Measurements from ENCODE around the gene LDB3. TPM values are rescaled to one million over a fixed set of nuclear protein-coding genes. Genes with fewer than 3 reads are reported as not detected.

Gene LDB3
- total and polyA plus RNA-seq, 7 experiments from 2014 or later, result 0.13 to 0.32 TPM; not detected in 5

DNA sequence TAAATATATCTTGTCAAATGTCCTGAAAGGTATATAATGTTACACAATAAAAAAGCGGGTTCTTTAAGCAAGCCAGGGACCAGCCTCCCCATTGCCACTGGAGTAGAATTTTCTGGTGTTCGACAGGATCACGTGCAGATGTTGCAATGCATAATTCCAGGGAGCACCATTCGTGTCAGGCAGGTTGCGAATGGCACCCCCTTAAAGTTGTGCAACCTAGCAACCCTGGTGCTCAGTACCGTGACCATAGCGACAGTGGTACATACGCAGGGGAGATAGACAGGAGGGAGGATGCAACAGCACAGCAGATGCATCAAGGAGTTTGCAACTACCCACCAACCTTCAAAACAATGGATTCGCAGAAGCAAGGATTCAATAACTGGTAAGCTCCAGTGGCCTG lies 81.5 kb downstream of the LDB3 start:
- no peaks in the 10 kb centered on the region for H3K4me1 ChIP-seq (ENCODE audit: control insufficient read depth in 2 of 2, insufficient read depth in 2 of 2, low read length in 2 of 2)
- DNase-seq, result no peak
- no peaks in the 10 kb centered on the region for H3K36me3 ChIP-seq (ENCODE audit: control insufficient read depth in 2 of 3, insufficient read depth in 3 of 3, low read length in 3 of 3)
- no peaks in the 10 kb centered on the region for H3K27me3 ChIP-seq (ENCODE audit: control insufficient read depth in 2 of 2, insufficient read depth in 2 of 2, low read length in 2 of 2)
- ATAC-seq, result no peak
- H3K4me3 ChIP-seq (ENCODE audit: low read length), result no peak overlapping the region
- H3K4me3 Mint-ChIP-seq, result no peak overlapping the region
- no peaks in the 10 kb centered on the region for H3K9me3 Mint-ChIP-seq
- H3K27ac Mint-ChIP-seq, result no peak overlapping the region
- ChIA-PET POLR2A (no interaction called here), CTCF (no interaction called here)
- peaks cover 0 to 18% (median 5%) of the 10 kb centered on the region in 7 donors for H3K4me1 Mint-ChIP-seq
- intact Hi-C loops (cut with micrococcal nuclease), result no loop called here
- H3K27me3 Mint-ChIP-seq, result peaks cover 0 to 9% (median under 1%) of the 10 kb centered on the region in 5 donors
- no peaks in the 10 kb centered on the region for H3K36me3 Mint-ChIP-seq
- no peaks in the 10 kb centered on the region for H3K9me3 ChIP-seq (ENCODE audit: control insufficient read depth in 2 of 3, low read length in 3 of 3)
- no peak overlapping the region for H3K27ac ChIP-seq (ENCODE audit: low read depth, low read length)

DNA sequence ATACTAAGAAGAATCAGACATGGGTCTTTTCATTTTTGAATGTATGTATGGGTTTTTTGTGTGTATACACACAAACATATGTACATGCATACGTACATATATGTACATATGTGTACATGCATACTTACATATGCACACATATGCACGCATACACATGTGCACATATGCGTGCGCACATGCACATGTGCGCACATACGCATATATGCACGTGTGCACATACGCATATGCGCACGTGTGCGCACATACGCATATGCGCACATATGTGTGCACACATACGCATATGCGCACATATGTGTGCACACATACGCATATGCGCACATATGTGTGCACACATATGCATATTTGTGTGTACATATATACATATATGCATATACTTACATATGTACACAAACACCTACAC lies 83.2 kb downstream of the LDB3 start:
- CTCF ChIA-PET, result no interaction called here
- intact Hi-C loops (cut with micrococcal nuclease), result no loop called here
- H3K4me3 Mint-ChIP-seq, result no peak overlapping the region

GRCh38 chr10:86752311-86752710 lies 84.0 kb downstream of the LDB3 start:
- Mint-ChIP-seq H3K27me3 (peaks cover under 1 to 18% (median under 1%) of the 10 kb centered on the region in 5 donors), H3K4me1 (peaks cover under 1 to 23% (median 14%) of the 10 kb centered on the region in 7 donors), H3K9me3 (peaks cover 0 to under 1% (median 0%) of the 10 kb centered on the region in 11 donors), H3K4me3 (peak overlapping the region in 1 of 10 donors; percentile 26), H3K36me3 (no peaks in the 10 kb centered on the region), H3K27ac (peak overlapping the region in 1 of 9 donors; percentile 76)
- CTCF ChIA-PET, result interaction anchor here (0.6 kb wide), 1 partner anchor 1584 kb away, joined by 3 read pairs; no protein-coding TSS in a partner anchor
- Histone ChIP-seq H3K9me3 (ENCODE audit: control insufficient read depth in 2 of 3, low read length in 3 of 3) (no peaks in the 10 kb centered on the region), H3K27ac (ENCODE audit: low read depth, low read length) (no peak overlapping the region), H3K36me3 (ENCODE audit: control insufficient read depth in 2 of 3, insufficient read depth in 3 of 3, low read length in 3 of 3) (no peaks in the 10 kb centered on the region), H3K27me3 (ENCODE audit: control insufficient read depth in 2 of 2, insufficient read depth in 2 of 2, low read length in 2 of 2) (no peaks in the 10 kb centered on the region), H3K4me1 (ENCODE audit: control insufficient read depth in 2 of 2, insufficient read depth in 2 of 2, low read length in 2 of 2) (peaks cover under 1 to 3% of the 10 kb centered on the region in 2 donors), H3K4me3 (ENCODE audit: low read length) (no peak overlapping the region)
- no peak for DNase-seq
- POLR2A ChIA-PET, result no interaction called here
- ATAC-seq, result no peak
- intact Hi-C loops (cut with micrococcal nuclease), result no loop called here

More for the DNA sequence above, 83.2 kb downstream of the LDB3 start:
- ATAC-seq (no peak), DNase-seq (no peak)
- no peak overlapping the region for H3K4me3 ChIP-seq (ENCODE audit: low read length)
- no peak overlapping the region for H3K27ac ChIP-seq (ENCODE audit: low read depth, low read length)
- H3K9me3 ChIP-seq (ENCODE audit: control insufficient read depth in 2 of 3, low read length in 3 of 3), result no peaks in the 10 kb centered on the region
- peaks cover 0 to 17% (median 0%) of the 10 kb centered on the region in 5 donors for H3K27me3 Mint-ChIP-seq
- H3K36me3 ChIP-seq (ENCODE audit: control insufficient read depth in 2 of 3, insufficient read depth in 3 of 3, low read length in 3 of 3), result no peaks in the 10 kb centered on the region
- H3K4me1 Mint-ChIP-seq, result peaks cover 0 to 22% (median 13%) of the 10 kb centered on the region in 7 donors
- no peaks in the 10 kb centered on the region for H3K9me3 Mint-ChIP-seq
- no peak overlapping the region for H3K27ac Mint-ChIP-seq
- no peaks in the 10 kb centered on the region for H3K27me3 ChIP-seq (ENCODE audit: control insufficient read depth in 2 of 2, insufficient read depth in 2 of 2, low read length in 2 of 2)
- H3K36me3 Mint-ChIP-seq, result no peaks in the 10 kb centered on the region
- H3K4me1 ChIP-seq (ENCODE audit: control insufficient read depth in 2 of 2, insufficient read depth in 2 of 2, low read length in 2 of 2), result no peaks in the 10 kb centered on the region
- POLR2A ChIA-PET, result no interaction called here

GRCh38 chr10:86753051-86753450 lies 84.7 kb downstream of the LDB3 start:
- Histone ChIP-seq H3K36me3 (ENCODE audit: control insufficient read depth in 2 of 3, insufficient read depth in 3 of 3, low read length in 3 of 3) (no peaks in the 10 kb centered on the region), H3K27me3 (ENCODE audit: control insufficient read depth in 2 of 2, insufficient read depth in 2 of 2, low read length in 2 of 2) (no peaks in the 10 kb centered on the region), H3K27ac (ENCODE audit: low read depth, low read length) (no peak overlapping the region), H3K4me3 (ENCODE audit: low read length) (no peak overlapping the region), H3K4me1 (ENCODE audit: control insufficient read depth in 2 of 2, insufficient read depth in 2 of 2, low read length in 2 of 2) (peaks cover 8 to 10% of the 10 kb centered on the region in 2 donors), H3K9me3 (ENCODE audit: control insufficient read depth in 2 of 3, low read length in 3 of 3) (no peaks in the 10 kb centered on the region)
- ATAC-seq (no peak), DNase-seq (no peak)
- H3K36me3 Mint-ChIP-seq, result no peaks in the 10 kb centered on the region
- peak overlapping the region in 1 of 10 donors; percentile 26 for H3K4me3 Mint-ChIP-seq
- H3K9me3 Mint-ChIP-seq, result peaks cover 0 to 2% (median 0%) of the 10 kb centered on the region in 11 donors
- peak overlapping the region in 3 of 9 donors; percentile 9 to 76 (median 44) for H3K27ac Mint-ChIP-seq
- intact Hi-C loops (cut with micrococcal nuclease), result no loop called here
- ChIA-PET POLR2A (no interaction called here), CTCF (no interaction called here)
- H3K4me1 Mint-ChIP-seq, result peaks cover 4 to 27% (median 17%) of the 10 kb centered on the region in 7 donors
- peaks cover 8 to 26% (median 8%) of the 10 kb centered on the region in 5 donors for H3K27me3 Mint-ChIP-seq

GRCh38 chr10:86753638-86754434 lies 85.5 kb downstream of the LDB3 start:
- POLR2A ChIA-PET, result no interaction called here

GRCh38 chr10:86755454-86755739 lies 87.1 kb downstream of the LDB3 start:
- Histone ChIP-seq H3K27ac (ENCODE audit: low read depth, low read length) (peak overlapping the region; percentile 50), H3K9me3 (ENCODE audit: control insufficient read depth in 2 of 3, low read length in 3 of 3) (no peaks in the 10 kb centered on the region), H3K27me3 (ENCODE audit: control insufficient read depth in 2 of 2, insufficient read depth in 2 of 2, low read length in 2 of 2) (peaks cover 0 to 6% of the 10 kb centered on the region in 2 donors), H3K4me3 (ENCODE audit: low read length) (peak overlapping the region; percentile 73), H3K4me1 (ENCODE audit: control insufficient read depth in 2 of 2, insufficient read depth in 2 of 2, low read length in 2 of 2) (peaks cover 9 to 11% of the 10 kb centered on the region in 2 donors), H3K36me3 (ENCODE audit: control insufficient read depth in 2 of 3, insufficient read depth in 3 of 3, low read length in 3 of 3) (no peaks in the 10 kb centered on the region)
- Mint-ChIP-seq H3K36me3 (peaks cover 0 to 2% (median 0%) of the 10 kb centered on the region in 5 donors), H3K27me3 (peaks cover 24 to 46% (median 28%) of the 10 kb centered on the region in 5 donors), H3K4me3 (peak overlapping the region; percentile 78 to 95 (median 84)), H3K27ac (peak overlapping the region in 5 of 9 donors; percentile 31 to 71 (median 54)), H3K9me3 (peaks cover 0 to 2% (median 0%) of the 10 kb centered on the region in 11 donors), H3K4me1 (peaks cover 13 to 47% (median 36%) of the 10 kb centered on the region in 7 donors)
- intact Hi-C loops (cut with micrococcal nuclease), result loop anchor here (2.0 to 5.0 kb wide), 5 partner anchors 45 to 353 kb away; partner anchors contain the start of gene WAPL (in 1 of the 2)
- CTCF ChIA-PET, result no interaction called here
- DNase-seq, result peak in 1 of 9 donors; percentile 4
- POLR2A ChIA-PET, result interaction anchor here (1.1 to 2.8 kb wide), 2 partner anchors 14 to 44 kb away, joined by 4 to 10 read pairs; no protein-coding TSS in a partner anchor
- ATAC-seq, result no peak

More at GRCh38 chr10:86753638-86754434, 85.5 kb downstream of the LDB3 start:
- Mint-ChIP-seq H3K9me3 (peaks cover 0 to 2% (median 0%) of the 10 kb centered on the region in 11 donors), H3K27ac (peak overlapping the region in 1 of 9 donors; percentile 7), H3K4me1 (peaks cover 7 to 34% (median 24%) of the 10 kb centered on the region in 7 donors), H3K36me3 (peaks cover 0 to 2% (median 0%) of the 10 kb centered on the region in 5 donors), H3K4me3 (peak overlapping the region in 5 of 10 donors; percentile 8 to 95 (median 28)), H3K27me3 (peaks cover 16 to 34% (median 16%) of the 10 kb centered on the region in 5 donors)
- no peak overlapping the region for H3K27ac ChIP-seq (ENCODE audit: low read depth, low read length)
- no peaks in the 10 kb centered on the region for H3K36me3 ChIP-seq (ENCODE audit: control insufficient read depth in 2 of 3, insufficient read depth in 3 of 3, low read length in 3 of 3)
- ATAC-seq, result no peak
- DNase-seq, result no peak
- no peak overlapping the region for H3K4me3 ChIP-seq (ENCODE audit: low read length)
- CTCF ChIA-PET, result no interaction called here
- intact Hi-C loops (cut with micrococcal nuclease), result loop anchor here in 1 of 2 donors (2.0 kb wide), 1 partner anchor 43 kb away; no protein-coding TSS in a partner anchor
- H3K27me3 ChIP-seq (ENCODE audit: control insufficient read depth in 2 of 2, insufficient read depth in 2 of 2, low read length in 2 of 2), result peaks cover 0 to 6% of the 10 kb centered on the region in 2 donors
- H3K9me3 ChIP-seq (ENCODE audit: control insufficient read depth in 2 of 3, low read length in 3 of 3), result no peaks in the 10 kb centered on the region
- peaks cover 9 to 11% of the 10 kb centered on the region in 2 donors for H3K4me1 ChIP-seq (ENCODE audit: control insufficient read depth in 2 of 2, insufficient read depth in 2 of 2, low read length in 2 of 2)
